NOMO-1 treated with dmso at 0.1 percent for 144 hours (cell line): ENCODE results near the gene EEF1B2.
"Not testable (repeated sequence)": the region's sequence is repeated elsewhere in the genome, so short reads cannot be mapped to it uniquely, and the experiment has no call there.

ENCODE experiments used
- DNase-seq: peaks from one replicate; lab custom pipeline; 2025; ENCODE audit not compliant: unreplicated experiment; lab: John Stamatoyannopoulos, UW

The EEF1B2 gene

DNA sequence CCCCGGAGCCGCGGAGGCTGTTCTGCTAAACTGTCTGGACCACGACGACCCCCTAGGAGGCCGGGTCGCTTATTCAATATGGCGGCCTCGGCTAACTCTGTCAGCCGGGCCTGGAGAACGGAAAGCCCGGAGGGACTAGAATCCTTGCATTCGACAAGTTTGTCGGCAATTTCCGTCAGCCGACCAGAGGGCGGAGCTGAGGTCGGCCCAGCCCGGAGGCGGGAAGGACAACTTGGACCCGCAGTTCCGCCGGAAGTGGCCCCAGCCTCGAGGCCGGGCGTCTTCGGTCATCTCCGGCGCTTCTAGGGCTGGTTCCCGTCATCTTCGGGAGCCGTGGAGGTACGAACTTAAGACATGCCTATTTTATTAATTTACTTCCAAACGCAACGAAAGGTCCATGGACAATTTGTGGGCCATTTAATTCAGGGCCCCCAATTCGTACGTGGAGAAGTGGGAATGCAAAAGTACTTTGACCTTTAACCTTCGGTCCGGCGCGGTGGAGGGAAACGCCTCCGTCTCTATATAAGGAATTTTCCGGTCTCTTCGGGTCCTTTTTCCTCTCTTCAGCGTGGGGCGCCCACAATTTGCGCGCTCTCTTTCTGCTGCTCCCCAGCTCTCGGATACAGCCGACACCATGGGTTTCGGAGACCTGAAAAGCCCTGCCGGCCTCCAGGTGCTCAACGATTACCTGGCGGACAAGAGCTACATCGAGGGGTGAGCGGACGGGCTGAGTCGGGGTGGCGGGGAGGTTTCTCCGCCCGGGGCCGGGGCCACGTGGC is at the start of gene EEF1B2, which contains the start of gene NDUFS1:
EEF1B2 (plus strand) TSS at position 550 of the 779 bp plus-strand sequence; CDS start at position 635, 85 bp downstream.
NDUFS1 (minus strand) TSS at position 99 of the 779 bp plus-strand sequence. CDS start 5,766 bp downstream, outside the sequence.
- DNase-seq, result peak; percentile 94

DNA sequence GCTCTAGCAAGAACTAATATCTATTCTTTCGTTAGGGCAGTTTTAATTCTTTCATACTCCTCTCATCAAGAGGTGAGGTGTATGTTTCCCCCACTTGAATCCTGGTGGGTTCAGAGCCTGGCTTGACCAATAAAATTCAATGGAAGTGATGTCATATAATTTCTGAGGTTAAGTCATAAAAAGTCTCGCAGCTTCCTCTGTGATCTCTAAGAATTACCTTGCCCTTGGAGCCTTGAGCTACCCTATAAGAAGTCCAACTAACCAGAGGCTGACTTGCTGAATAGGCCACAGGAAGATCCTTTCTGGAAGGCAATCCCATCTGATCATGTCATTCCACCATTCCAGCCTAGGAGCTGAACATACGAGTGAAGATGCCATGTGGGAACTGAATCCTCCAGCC is 47.6 kb upstream of the EEF1B2 start:
- no peak for DNase-seq

DNA sequence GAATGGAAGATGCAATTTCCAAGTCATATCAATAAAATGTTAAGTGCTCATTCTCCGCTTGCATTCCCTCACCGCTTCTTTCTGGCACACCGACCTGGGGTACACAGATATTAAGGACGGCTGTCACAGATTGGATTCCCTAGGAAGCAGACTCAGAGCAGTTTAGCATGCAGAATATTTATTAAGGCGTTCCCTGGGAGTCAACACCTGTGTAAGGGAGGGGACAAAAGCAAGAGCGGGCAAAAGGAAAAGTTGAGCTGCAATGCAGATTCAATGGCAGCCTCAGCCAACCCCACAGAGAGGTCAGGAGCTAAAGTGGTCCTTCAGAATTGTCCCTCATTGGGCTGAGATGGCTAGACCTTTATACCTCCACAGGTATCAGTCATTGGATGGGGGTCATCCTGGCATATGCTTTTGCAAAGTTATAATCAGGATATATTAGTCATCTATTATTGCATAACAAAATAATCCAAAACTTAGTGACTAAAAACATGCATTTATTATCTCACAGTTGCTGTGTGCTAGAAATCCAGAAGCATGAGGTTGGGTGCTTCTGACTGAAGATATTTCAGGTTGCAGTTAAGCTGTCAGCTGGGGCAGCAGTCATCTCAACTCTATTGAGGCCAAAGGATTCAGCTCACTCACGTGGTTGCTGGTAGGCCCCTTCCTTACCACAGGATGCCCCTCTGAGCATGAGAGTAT is 46.7 kb upstream of the EEF1B2 start:
- DNase-seq, result no peak

DNA sequence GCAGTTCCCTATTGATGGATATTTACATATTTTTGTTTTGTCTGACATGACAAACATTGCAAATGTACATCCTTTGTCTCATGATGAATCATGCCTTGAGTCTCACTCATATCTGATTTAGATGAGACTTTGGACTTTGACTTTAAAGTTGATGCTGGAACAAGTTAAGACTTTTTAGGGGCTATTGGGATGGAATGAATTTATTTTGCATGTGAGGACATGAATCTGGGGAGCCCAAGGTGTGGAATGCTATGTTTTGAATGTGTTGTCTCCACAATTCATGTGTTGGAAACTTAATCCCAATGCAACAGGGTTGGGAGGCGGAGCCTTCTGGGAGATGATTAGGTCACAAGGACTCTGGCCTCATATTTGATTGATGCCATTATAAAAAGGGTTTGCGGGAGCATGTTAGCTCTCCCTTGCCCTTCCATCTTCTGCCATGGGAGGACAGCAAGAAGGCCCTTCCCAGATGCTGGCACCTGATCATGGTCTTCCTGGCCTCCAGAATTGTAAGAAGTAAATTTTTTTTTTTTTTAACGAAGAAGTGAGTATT is 44.6 kb upstream of the EEF1B2 start:
- DNase-seq, result no peak

DNA sequence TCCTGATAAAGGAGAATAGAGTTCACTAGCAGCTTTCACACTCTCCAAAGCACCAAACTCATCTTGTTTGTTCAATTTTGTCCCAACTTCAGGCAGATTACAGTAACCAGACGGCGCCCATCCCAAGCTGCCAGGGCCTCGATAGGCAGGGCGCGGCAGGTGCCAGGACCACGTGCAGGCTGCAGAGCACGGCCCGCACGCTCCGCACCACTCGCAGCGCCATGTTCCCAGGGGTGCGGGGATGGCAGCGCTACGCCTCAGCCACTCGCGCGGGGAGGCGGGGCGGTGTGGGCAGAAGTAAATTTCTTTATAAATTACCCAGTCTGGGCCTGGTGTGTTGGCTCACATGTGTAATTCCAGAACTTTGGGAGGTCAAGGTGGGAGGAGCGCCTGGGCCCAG is 43.4 kb upstream of the EEF1B2 start:
- no peak for DNase-seq

DNA sequence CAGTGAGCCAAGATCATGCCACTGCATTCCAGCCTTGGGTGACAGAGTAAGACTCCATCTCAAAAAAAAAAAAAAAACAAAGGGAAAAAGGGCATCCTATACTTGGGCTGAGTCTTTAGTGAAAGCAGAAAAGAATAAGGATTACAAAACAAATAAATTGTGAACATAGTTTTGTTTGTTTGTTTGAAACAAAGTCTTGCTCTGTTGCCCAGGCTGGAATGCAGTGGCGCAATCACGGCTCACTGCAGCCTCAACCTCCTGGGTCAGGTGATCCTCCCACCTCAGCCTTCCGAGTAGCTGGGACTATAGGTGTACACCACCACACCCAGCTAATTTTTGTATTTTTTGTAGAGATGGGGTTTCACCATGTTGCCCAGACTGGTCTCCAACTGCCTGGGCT is 37.1 kb upstream of the EEF1B2 start:
- not testable (repeated sequence) for DNase-seq

DNA sequence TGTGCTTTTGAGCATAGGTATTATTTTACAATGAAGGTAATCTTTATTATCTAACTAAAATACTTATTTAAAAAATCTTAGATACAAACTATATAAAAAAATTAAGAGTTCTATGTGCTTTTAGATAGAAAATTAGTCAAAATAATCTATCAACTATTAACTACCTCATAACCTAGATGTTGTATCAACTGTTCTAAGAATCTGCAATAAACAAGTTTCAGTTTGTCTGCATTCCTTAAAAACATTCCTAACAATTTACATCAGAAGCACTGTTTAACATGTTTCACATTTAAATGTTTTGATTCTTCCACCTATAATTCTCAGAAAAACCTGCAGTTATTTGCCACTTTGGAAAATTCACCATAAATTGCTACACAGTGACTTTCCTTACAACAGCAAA is 33.8 kb upstream of the EEF1B2 start:
- no peak for DNase-seq

DNA sequence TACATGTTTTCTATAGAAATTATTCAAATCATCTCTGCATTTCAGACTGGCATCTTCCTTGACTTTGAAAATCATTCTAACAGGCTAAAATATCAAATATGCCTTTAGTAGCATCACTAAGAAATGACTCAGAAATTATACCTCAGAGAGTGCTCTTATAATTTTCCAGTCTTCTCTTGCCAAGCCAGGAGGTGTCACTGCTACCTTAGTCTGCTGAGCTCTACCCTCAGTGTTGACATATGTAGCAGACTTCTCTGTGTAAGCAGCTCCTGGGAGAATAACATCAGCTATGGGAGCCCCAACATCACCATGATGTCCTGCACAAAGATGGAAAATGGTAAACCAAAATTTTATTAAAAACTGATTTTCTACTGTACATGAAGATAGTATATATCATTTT is 32.0 kb upstream of the EEF1B2 start:
- DNase-seq, result no peak

DNA sequence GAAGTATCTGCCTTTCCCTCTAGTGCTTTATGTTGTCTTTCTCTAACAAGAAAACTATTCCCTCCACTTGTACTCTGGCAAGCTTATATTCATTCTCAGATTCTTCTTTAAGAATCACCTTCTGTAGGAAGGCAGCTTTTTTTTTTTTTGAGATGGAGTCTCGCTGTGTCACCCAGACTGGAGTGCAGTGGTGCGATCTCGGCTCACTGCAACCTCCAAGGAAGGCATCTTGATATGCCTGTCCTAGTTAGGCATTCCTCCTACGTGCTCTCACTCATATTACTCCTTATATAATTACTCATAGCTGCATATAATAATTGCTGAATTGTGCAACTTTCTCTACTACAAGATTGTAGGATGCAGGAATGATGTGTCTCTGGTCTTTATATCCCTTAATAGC is 16.2 kb upstream of the EEF1B2 start:
- no peak for DNase-seq

DNA sequence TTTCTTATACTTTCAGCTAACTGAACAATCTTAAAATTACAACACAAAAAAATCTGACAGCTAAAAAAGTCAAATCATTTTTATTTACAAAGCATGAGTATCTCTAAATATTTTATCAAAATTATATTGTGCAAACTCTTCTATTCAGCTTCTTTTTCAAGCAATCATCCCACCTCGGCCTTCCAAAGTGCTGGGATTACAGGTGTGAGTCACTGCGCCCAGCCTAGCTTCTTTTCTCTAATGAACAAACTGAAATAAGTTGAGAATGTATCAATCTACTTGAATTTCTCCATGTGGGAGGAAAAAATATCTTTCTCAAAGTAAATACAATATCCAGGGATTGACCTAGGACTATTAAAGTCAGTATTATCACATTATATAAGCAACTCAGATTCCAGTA is 15.3 kb upstream of the EEF1B2 start:
- DNase-seq, result no peak

DNA sequence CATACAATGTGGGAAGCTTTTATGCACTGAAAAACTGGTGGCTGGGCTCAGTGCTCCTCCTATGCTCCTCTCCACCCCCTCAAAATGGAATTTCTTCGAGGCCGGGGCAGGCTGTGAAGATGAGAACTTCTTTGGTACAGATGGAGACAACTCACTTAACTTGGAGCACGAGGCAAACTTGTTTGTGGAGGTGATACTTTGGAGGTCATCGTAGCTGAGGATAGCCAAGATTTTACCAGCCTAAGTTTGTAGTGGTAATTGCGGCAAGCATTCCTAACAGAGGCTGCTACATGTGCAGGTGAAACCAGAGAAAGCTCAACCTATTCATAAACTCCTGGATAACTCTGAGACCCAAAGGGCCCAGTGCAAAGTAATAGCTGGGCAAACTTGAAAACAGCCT is 14.0 kb upstream of the EEF1B2 start:
- no peak for DNase-seq

DNA sequence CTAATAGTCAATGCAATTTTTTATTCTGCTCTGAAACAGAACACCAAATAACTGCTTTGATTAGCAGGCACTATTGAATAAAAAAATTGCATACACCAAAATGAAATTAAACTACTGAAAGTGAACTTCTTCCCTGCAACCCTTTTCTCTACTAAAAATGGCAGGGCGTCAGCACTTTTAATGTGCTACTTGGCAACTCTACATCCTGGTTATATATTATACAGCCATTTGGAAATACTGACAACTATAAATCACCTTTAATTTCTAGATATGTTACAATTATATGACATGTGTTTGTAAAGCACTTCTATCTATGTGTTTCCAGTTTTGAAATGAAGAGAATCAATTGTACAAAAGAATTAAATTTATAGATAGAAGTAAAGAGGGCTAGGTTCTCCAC is 10.4 kb upstream of the EEF1B2 start:
- no peak for DNase-seq

DNA sequence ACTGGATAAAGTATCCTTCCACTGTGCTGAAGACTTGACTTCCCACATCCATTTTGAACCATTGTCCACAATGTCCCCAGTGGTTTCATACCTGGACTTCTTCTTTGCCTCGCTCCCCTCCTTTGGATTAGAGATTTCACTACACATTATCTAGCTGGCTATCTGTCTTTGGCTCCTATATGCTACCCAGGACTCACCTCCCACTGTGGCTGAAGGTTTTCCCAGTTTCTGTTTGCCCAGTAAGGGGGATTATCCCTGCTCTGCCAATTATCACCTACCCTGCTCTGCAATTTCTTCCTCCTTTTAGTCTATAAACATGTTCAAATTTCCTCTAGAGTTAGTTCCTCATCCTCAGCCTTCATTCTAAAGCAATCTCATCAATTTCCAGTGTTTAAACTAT is 9.5 kb upstream of the EEF1B2 start:
- DNase-seq, result no peak

DNA sequence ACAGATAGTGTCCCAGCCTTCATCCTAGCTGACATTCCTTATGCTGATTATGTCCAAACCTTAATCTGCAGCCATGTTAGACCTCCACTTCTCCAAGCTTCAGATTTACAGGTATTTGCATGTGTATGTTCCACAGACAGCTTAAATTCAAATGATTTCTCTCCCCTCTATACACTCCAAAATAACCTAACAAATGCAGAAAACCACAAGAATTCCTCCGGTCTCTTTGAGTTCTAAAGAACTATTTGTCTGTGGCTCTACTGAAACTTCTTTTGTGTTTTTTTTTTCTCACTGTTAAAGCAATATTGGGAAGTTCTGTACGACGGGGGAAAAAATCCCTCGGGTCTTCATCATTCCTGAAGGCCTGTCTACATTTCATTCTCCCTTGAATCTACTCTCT is 9.1 kb upstream of the EEF1B2 start:
- no peak for DNase-seq

DNA sequence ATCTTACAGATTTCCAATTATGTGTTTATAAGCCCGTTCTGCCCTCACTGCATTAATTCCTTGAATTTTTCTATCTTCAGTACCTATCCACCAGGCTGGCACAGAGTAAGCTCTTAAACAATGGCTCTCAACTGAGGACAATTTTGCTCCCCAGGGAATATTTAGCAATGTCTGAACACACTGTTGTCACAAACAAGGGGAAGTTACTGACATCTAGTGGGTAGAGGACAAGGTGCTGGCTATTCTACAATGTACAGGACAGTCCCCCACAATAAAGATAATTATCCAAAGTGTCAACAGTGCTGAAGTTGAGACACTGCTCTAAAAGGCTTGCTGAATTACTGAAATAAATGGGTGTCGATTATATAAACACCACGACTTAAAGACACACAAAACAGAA is 5.5 kb upstream of the EEF1B2 start:
- DNase-seq, result no peak

DNA sequence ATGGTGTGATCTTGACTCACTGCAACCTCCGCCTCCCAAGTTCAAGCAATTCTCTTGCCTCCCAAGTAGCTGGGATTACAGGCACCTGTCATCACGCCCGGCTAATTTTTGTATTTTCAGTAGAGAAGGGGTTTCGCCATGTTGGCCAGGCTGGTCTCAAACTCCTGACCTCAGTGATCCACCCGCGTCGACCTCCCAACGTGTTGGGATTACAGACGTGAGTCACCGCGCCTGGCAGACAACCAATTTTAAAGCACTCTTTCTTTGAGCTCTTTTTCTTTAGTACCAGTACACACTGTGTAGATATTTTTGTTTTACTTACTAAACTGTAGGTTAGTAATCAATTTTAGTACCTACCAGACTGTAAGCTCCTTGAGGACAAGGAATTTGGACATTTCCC is 2.7 kb upstream of the EEF1B2 start:
- not testable (repeated sequence) for DNase-seq

DNA sequence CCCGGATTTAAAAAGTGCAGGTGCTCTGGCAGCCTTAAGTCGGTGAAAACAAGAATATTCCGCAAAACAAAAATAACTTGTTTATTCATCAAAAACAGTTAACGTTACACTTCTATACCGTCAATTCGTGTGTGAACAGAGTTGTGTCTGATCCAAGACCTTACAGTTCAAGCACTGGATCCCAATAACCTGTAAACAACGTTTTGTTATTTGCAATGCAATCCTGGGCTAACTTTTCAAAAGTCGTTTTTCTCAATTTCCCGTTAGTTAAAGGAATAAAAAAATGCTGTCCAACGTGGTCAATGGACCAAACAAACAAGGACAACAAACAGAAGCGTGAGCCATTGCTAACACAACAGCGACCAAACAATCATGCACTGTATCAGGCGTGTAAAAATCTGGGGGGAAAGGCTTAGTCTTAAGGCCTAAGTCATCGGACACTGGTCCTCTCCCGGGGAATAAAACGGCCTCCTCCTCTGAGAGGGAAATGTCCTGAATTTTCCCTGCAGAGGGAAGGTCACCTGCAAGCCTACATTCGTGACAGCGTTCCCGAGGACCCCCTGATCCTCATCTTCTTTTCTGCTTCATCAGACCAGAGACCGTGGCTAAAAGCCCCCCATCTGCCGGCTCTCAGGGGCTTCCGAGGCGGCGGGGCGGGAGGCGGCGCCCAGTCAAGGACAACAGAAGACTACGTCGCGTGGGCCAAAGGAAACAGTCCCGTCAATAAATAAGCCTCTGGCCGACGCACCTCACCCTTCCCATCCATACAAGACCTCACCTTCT is 941 bp upstream of the EEF1B2 start:
- DNase-seq, result no peak

DNA sequence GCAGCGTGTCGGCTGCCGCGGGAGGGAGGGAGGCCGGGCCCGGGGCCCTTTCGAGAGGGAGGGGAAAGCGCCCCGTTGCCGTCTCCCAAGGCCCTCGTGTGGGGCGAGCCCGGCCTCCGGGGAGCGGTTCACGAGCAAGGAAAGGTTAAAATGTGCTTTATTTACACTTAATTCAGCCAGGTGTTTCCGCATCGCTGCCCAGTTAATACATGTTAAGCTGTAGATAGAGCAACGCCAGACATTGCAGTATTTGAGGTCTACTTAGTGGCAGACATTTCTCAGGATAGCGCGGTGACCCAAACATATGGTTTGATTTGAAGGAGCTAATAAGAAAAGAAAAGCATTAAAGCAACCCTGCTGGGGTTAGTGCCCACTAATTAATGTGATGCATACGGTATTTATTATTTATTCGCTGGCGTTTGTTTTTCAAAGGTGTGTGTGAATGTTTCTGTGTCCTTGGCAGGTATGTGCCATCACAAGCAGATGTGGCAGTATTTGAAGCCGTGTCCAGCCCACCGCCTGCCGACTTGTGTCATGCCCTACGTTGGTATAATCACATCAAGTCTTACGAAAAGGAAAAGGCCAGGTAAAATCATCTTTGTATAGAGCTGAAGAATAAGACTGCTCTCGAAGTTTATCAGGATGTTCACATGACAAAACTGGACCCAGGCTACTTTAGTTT is 571 bp downstream of the EEF1B2 start:
- no peak for DNase-seq

DNA sequence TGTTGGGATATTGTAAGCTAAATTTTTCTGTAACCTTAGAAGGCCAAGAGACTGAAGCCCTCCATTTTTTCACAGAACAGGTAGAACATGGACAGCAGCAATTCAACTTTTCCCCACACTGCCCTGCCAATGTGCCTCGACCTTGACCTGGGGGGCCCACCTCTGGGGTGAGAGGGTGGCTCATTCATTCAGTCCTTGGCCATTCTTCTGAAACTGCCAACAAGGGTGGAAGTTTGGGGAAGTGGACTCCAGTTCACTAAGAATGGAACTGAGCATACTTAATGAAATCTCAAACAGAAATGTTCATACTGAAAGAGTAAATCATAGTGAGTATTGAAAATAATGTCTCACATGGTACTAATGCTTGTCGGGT is 1.1 kb downstream of the EEF1B2 start:
- no peak for DNase-seq

DNA sequence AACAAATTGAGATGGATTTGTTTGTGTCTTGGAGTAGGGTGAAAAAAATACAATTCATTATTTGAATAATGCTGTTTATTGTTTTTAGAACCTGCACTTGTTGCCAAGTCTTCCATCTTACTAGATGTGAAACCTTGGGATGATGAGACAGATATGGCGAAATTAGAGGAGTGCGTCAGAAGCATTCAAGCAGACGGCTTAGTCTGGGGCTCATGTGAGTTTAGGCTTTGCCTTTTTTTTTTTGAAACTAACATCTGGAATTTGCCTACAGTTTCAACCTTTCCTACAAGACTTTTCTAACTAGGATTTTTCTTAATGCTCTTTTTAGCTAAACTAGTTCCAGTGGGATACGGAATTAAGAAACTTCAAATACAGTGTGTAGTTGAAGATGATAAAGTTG is 2.7 kb downstream of the EEF1B2 start:
- DNase-seq, result not testable (repeated sequence)
